K562 (cell line): ENCODE results near the gene COL9A3. TPM values are rescaled to one million over a fixed set of nuclear protein-coding genes. Genes with fewer than 3 reads are reported as not detected.
A peak's percentile ranks its signal among the peaks of the same experiment; 100 is the strongest.

Source experiments
- CXXC5 ChIP-seq: fragments of 250-450 bp; sonication (Bioruptor Pico); IDR thresholded peaks from 2 replicates; pipeline ENCODE4 v1.8.0; 2022; ENCODE audit warnings: inconsistent platforms, mild to moderate bottlenecking, moderate library complexity
- E2F4 ChIP-seq: sonication (generic); formaldehyde crosslinking; IDR thresholded peaks from 2 replicates; pipeline ENCODE4 v1.8.0; 2022; ENCODE audit warnings: mild to moderate bottlenecking, low read depth, missing genetic modification reagents
- HDAC3 ChIP-seq: fragments of 450-650 bp; IDR thresholded peaks from 2 replicates; pipeline ENCODE4 v1.6.1; 2018; ENCODE audit warnings: borderline replicate concordance, mild to moderate bottlenecking, moderate library complexity; ENCODE audit not compliant: partially characterized antibody
- ID3 ChIP-seq, 2 experiments: fragments of 250-450 bp in 1 of 2; fragments of 450-650 bp in 1 of 2; sonication (Bioruptor Pico) in 1 of 2; IDR thresholded peaks; 2 replicates each; pipeline versions ENCODE4 v1.6.1 to v1.8.0; 2016 to 2021; ENCODE audit warnings: mild to moderate bottlenecking in 2 of 2, moderate library complexity in 2 of 2, missing compliant biosample characterization in 1 of 2, missing genetic modification characterization in 1 of 2
- KDM5B ChIP-seq: fragments of 200-600 bp; sonication (generic); IDR thresholded peaks from 2 replicates; pipeline ENCODE4 v1.6.1; 2012; ENCODE audit warnings: low read depth, mild to moderate bottlenecking, moderate library complexity, low read length, control low read depth, inconsistent platforms; ENCODE audit not compliant: insufficient replicate concordance
- MCM3 ChIP-seq: fragments of 450-650 bp; IDR thresholded peaks from 2 replicates; pipeline ENCODE4 v1.6.1; 2016
- MED1 ChIP-seq: sonication (generic); formaldehyde crosslinking; IDR thresholded peaks from 2 replicates; pipeline ENCODE4 v1.8.1; 2023; ENCODE audit warnings: missing genetic modification reagents, borderline replicate concordance
- NRF1 ChIP-seq, 2 experiments: fragments of 450-650 bp; IDR thresholded peaks in 1 of 2; conservative IDR thresholded peaks in 1 of 2; 2 replicates each; pipeline ENCODE4 v1.6.1; 2014; ENCODE audit warnings: mild to moderate bottlenecking in 2 of 2
- POLR2G ChIP-seq: fragments of 200-400 bp; formaldehyde crosslinking; IDR thresholded peaks from 2 replicates; pipeline ENCODE4 v1.6.1; 2017; ENCODE audit warnings: low read depth, mild to moderate bottlenecking, antibody characterized with exemption, low read length, moderate library complexity
- PRMT5 ChIP-seq: sonication (generic); formaldehyde crosslinking; IDR thresholded peaks from 2 replicates; pipeline ENCODE4 v1.5.0; 2020; ENCODE audit warnings: missing genetic modification reagents
- PRPF4 ChIP-seq: fragments of 200-400 bp; formaldehyde crosslinking; IDR thresholded peaks from one replicate; pipeline ENCODE4 v1.6.1; 2017; ENCODE audit warnings: low read length, low read depth, mild to moderate bottlenecking; ENCODE audit not compliant: insufficient read depth, poor library complexity, severe bottlenecking
- PURB ChIP-seq: sonication (generic); formaldehyde crosslinking; IDR thresholded peaks from 2 replicates; pipeline ENCODE4 v1.9.0; 2021; ENCODE audit warnings: low read depth, mild to moderate bottlenecking, missing genetic modification reagents
- RBBP5 ChIP-seq: fragments of 200-600 bp; sonication (generic); IDR thresholded peaks from 2 replicates; pipeline ENCODE4 v1.6.1; 2012; ENCODE audit warnings: borderline replicate concordance, mild to moderate bottlenecking, low read length, control low read depth, inconsistent platforms; ENCODE audit not compliant: insufficient read depth, poor library complexity, severe bottlenecking
- SAFB2 ChIP-seq: fragments of 200-400 bp; formaldehyde crosslinking; IDR thresholded peaks from 2 replicates; pipeline ENCODE4 v1.6.1; 2018; ENCODE audit warnings: borderline replicate concordance, low read length, low read depth, moderate library complexity; ENCODE audit not compliant: severe bottlenecking
- SRSF1 ChIP-seq: fragments of 200-400 bp; formaldehyde crosslinking; IDR thresholded peaks from 2 replicates; pipeline ENCODE4 v1.6.1; 2017; ENCODE audit warnings: mild to moderate bottlenecking, low read depth, low read length, moderate library complexity
- TCF3 ChIP-seq: sonication (generic); formaldehyde crosslinking; IDR thresholded peaks from 2 replicates; pipeline ENCODE4 v1.4.0; 2020; ENCODE audit warnings: mild to moderate bottlenecking, missing genetic modification reagents
- TCFL5 ChIP-seq: fragments of 250-450 bp; sonication (Bioruptor Pico); conservative IDR thresholded peaks from 2 replicates; pipeline ENCODE4 v1.6.1; 2021; ENCODE audit warnings: mild to moderate bottlenecking, moderate library complexity, matching md5 sums
- XRCC3 ChIP-seq: fragments of 450-650 bp; IDR thresholded peaks from 2 replicates; pipeline ENCODE4 v1.6.1; 2017; ENCODE audit warnings: mild to moderate bottlenecking, moderate library complexity
- ZNF311 ChIP-seq: fragments of 250-450 bp; sonication (Bioruptor Pico); IDR thresholded peaks from 2 replicates; pipeline ENCODE4 v1.4.0; 2020; ENCODE audit warnings: mild to moderate bottlenecking, moderate library complexity
- ZNF644 ChIP-seq: fragments of 200-800 bp; sonication (Bioruptor generic); IDR thresholded peaks from 2 replicates; pipeline ENCODE4 v1.6.1; 2016; ENCODE audit warnings: low read depth, missing genetic modification characterization, missing compliant biosample characterization
- polyA plus RNA-seq, 8 experiments: library from polyadenylated mRNA; depleted of rRNA in 4 of 8; stranded (reverse) in 5 of 8; unstranded in 3 of 8; fragments of >200 nt; fragmentation: Nextera tagmentation in 2 of 8; fragmentation: Illumina TruSeq in 1 of 8; extraction: Ambion mirVana in 2 of 8; extraction: Trizol in 1 of 8; gene quantifications; 2 replicates each; pipeline versions ENCODE4 v1.2.1 to v1.2.3, GENCODE V29; 2011 to 2014; ENCODE audit warnings: inconsistent platforms in 1 of 8, missing spikeins in 1 of 8
- total RNA-seq, 7 experiments: library from RNA; depleted of rRNA in 6 of 7; stranded (reverse); fragments of >200 nt in 6 of 7; fragmentation: Illumina TruSeq in 2 of 7; extraction: Trizol in 2 of 7; gene quantifications; 2 replicates each; pipeline versions ENCODE4 v1.2.1 to v1.2.3, GENCODE V29; 2011 to 2021; ENCODE audit warnings: low replicate concordance in 1 of 7
- TF ChIP-seq, protein P1 (sequence below): fragments of 250-450 bp; sonication (Bioruptor Pico); IDR thresholded peaks from 2 replicates; pipeline ENCODE4 v1.8.0; 2022; ENCODE audit warnings: inconsistent platforms
- TF ChIP-seq, protein P2 (sequence below): fragments of 250-450 bp; sonication (Bioruptor Pico); IDR thresholded peaks from 2 replicates; pipeline ENCODE4 v1.4.0; 2020; ENCODE audit warnings: mild to moderate bottlenecking, moderate library complexity
- TF ChIP-seq, protein P3 (sequence below): sonication (generic); formaldehyde crosslinking; IDR thresholded peaks from 2 replicates; pipeline ENCODE4 v1.5.0; 2020; ENCODE audit warnings: missing genetic modification reagents

COL9A3 gene
- total and polyA plus RNA-seq, 9 of the 15 experiments (the other 6 are each of a cell fraction or from before 2014, with no cell fraction given), result 0.14 to 3.6 (median 0.88) TPM; not detected in 1

DNA sequence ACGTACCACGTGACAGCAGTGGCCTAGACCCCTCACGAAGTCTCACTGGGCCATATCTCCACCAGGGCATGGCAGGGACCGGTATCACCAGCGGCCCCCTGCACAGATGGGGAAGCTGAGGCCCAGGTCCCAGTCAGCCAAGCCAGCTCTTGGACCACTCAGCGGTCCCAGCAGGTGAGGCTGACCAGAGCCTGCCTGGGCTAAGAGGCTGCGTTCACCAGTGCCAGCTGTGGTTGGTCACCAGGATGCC lies 23.2 kb upstream of the COL9A3 start (continued):
- TF ChIP-seq, protein P1, sequence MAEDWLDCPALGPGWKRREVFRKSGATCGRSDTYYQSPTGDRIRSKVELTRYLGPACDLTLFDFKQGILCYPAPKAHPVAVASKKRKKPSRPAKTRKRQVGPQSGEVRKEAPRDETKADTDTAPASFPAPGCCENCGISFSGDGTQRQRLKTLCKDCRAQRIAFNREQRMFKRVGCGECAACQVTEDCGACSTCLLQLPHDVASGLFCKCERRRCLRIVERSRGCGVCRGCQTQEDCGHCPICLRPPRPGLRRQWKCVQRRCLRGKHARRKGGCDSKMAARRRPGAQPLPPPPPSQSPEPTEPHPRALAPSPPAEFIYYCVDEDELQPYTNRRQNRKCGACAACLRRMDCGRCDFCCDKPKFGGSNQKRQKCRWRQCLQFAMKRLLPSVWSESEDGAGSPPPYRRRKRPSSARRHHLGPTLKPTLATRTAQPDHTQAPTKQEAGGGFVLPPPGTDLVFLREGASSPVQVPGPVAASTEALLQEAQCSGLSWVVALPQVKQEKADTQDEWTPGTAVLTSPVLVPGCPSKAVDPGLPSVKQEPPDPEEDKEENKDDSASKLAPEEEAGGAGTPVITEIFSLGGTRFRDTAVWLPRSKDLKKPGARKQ (CRISPR knock-in tag), result no peak
- TF ChIP-seq PURB, result no peak
- no peak for TF ChIP-seq SRSF1
- TF ChIP-seq TCFL5 (CRISPR knock-in tag), result no peak
- peak; percentile 8 for TF ChIP-seq KDM5B
- TF ChIP-seq XRCC3, result no peak
- TF ChIP-seq SAFB2, result no peak
- TF ChIP-seq PRMT5, result no peak
- no peak for TF ChIP-seq POLR2G
- TF ChIP-seq, protein P2, sequence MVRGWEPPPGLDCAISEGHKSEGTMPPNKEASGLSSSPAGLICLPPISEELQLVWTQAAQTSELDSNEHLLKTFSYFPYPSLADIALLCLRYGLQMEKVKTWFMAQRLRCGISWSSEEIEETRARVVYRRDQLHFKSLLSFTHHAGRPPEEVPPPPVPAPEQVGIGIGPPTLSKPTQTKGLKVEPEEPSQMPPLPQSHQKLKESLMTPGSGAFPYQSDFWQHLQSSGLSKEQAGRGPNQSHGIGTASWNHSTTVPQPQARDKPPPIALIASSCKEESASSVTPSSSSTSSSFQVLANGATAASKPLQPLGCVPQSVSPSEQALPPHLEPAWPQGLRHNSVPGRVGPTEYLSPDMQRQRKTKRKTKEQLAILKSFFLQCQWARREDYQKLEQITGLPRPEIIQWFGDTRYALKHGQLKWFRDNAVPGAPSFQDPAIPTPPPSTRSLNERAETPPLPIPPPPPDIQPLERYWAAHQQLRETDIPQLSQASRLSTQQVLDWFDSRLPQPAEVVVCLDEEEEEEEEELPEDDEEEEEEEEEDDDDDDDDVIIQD (CRISPR knock-in tag), result 0 out of 2 replicates have a peak, but pooled peaks have one; percentile 41
- no peak for TF ChIP-seq MCM3
- 0 out of 2 replicates have a peak, but pooled peaks have one; percentile 29 for TF ChIP-seq ZNF311
- no peak for TF ChIP-seq CXXC5 (CRISPR knock-in tag)
- TF ChIP-seq NRF1 (conservative IDR thresholded peaks at IDR 0.05 in 1 of 2, IDR thresholded peaks at IDR 0.05 in 1 of 2), result no peak
- TF ChIP-seq, protein P3, sequence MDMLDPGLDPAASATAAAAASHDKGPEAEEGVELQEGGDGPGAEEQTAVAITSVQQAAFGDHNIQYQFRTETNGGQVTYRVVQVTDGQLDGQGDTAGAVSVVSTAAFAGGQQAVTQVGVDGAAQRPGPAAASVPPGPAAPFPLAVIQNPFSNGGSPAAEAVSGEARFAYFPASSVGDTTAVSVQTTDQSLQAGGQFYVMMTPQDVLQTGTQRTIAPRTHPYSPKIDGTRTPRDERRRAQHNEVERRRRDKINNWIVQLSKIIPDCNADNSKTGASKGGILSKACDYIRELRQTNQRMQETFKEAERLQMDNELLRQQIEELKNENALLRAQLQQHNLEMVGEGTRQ (CRISPR knock-in tag), result peak; percentile 37; the same call in 1 of the 2 replicates
- TF ChIP-seq TCF3 (CRISPR knock-in tag), result 0 out of 2 replicates have a peak, but pooled peaks have one; percentile 14
- TF ChIP-seq E2F4 (CRISPR knock-in tag), result no peak
- TF ChIP-seq RBBP5, result no peak
- no peak for TF ChIP-seq HDAC3
- TF ChIP-seq PRPF4, result no peak
- no peak for TF ChIP-seq ZNF644 (tag)
- no peak for TF ChIP-seq ID3 (CRISPR knock-in tag; IDR thresholded peaks at IDR 0.05)
- TF ChIP-seq ID3 (tag; IDR thresholded peaks at IDR 0.05), result peak; percentile 60; the same call in 1 of the 2 replicates
- TF ChIP-seq MED1, result no peak
